HTERT RPE-1 (cell line): ENCODE results near the gene MOGAT3.

Source experiments
- in situ Hi-C: fragments of 300-500 bp; cut with MboI; formaldehyde crosslinking; loops from 4 replicates; pipeline ENCODE4 v1.14.3; 2020; ENCODE audit warnings: low sequenced_read_pairs

MOGAT3 gene

GRCh38 chr7:101173752-101174244 is 27.0 kb downstream of the MOGAT3 start:
- in situ Hi-C loops = no loop called here

GRCh38 chr7:101172854-101173751 is 27.7 kb downstream of the MOGAT3 start:
- in situ Hi-C loops = no loop called here

GRCh38 chr7:101172005-101172853 is 28.6 kb downstream of the MOGAT3 start:
- in situ Hi-C loops = no loop called here

- in situ Hi-C loops = no loop called here
Measured at GRCh38 chr7:101171442-101171837, 29.4 kb downstream of the MOGAT3 start.

GRCh38 chr7:101170617-101171441 is 30.0 kb downstream of the MOGAT3 start:
- in situ Hi-C loops = no loop called here

GRCh38 chr7:101169838-101170551 is 30.8 kb downstream of the MOGAT3 start:
- in situ Hi-C loops = no loop called here

GRCh38 chr7:101169110-101169837 is 31.6 kb downstream of the MOGAT3 start:
- in situ Hi-C loops = no loop called here

- in situ Hi-C loops = no loop called here
Measured at GRCh38 chr7:101168412-101169049, 32.3 kb downstream of the MOGAT3 start.

- in situ Hi-C loops = no loop called here
Measured at GRCh38 chr7:101167645-101168411, 33.0 kb downstream of the MOGAT3 start.

- in situ Hi-C loops = no loop called here
Measured at GRCh38 chr7:101166909-101167644, 33.8 kb downstream of the MOGAT3 start.

- in situ Hi-C loops = no loop called here
Measured at GRCh38 chr7:101166648-101166908, 34.3 kb downstream of the MOGAT3 start.

- in situ Hi-C loops = no loop called here
Measured at GRCh38 chr7:101165958-101166647, 34.7 kb downstream of the MOGAT3 start.

GRCh38 chr7:101165075-101165957 is 35.5 kb downstream of the MOGAT3 start, which contains the start of gene VGF:
Gene VGF (minus strand): TSS chr7:101165569. CDS start chr7:101164843, 726 bp downstream.
- in situ Hi-C loops = no loop called here

GRCh38 chr7:101164071-101164840 is 36.6 kb downstream of the MOGAT3 start:
- in situ Hi-C loops = no loop called here

GRCh38 chr7:101163279-101164070 is 37.4 kb downstream of the MOGAT3 start:
- in situ Hi-C loops = no loop called here
